GM21717 (cell line): ENCODE results near the gene TPO.
"Not testable (repeated sequence)": the region's sequence is repeated elsewhere in the genome, so short reads cannot be mapped to it uniquely, and the experiment has no call there.

ENCODE experiments used
- ATAC-seq: cut with Tn5 transposase; IDR thresholded peaks from one replicate; pipeline ENCODE4 v1.9.1; 2021; ENCODE audit warnings: mild to moderate bottlenecking, moderate library complexity; ENCODE audit not compliant: unreplicated experiment

The TPO gene

DNA sequence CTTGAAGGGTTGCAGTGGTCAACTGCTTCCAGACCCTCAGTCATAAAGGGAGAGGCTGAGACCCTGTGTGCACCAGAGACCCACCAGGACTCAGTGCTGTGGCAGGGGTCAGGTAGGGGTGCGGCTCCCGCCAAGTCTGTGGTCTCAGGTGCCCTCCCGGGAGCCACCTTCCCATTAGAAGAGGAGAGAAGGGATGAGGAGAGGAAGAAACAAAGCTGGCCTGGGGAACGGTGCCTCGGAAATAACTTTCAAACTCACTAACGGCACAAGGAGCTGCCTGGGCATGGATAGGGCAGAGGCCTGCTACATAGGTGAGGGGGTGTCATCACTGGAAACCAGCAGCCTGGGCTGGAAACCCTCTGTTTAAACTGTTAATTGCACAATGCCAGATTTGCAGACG lies 84.9 kb downstream of the TPO start:
- no peak for ATAC-seq

DNA sequence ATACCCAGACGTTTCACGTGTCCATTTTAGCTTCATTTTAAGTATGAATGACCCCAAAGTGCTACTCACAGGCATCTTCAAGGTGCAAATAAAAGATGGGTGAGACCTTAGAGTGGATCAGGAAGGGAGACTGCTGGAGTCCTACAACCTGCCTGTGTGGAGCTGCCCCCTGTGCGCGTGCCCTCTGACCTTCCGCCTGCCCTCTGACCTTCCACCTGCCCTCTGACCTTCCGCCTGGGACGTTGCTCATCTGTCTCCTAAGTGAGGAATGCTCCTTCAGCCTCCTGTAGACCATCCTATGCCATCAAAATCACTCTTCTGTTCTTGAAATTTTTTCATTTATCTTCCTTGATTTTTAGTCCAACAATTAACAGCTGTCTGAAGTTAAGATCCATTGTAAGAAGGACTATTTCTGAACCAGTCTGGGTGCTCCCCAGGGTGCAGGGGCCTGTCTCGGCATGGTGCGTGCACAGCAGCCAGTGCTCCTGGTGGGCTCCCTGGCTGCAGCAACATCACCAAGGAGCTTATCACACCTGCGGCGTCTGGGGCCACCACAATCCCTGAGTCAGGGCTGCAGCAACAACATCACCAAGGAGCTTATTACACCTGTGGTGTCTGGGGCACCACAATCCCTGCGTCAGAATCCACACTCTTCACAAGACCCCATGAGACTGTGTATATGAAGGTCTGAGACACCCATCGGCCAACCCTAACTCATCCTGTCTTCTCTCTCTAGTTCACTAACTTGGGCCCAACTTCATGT lies 86.0 kb downstream of the TPO start:
- no peak for ATAC-seq

DNA sequence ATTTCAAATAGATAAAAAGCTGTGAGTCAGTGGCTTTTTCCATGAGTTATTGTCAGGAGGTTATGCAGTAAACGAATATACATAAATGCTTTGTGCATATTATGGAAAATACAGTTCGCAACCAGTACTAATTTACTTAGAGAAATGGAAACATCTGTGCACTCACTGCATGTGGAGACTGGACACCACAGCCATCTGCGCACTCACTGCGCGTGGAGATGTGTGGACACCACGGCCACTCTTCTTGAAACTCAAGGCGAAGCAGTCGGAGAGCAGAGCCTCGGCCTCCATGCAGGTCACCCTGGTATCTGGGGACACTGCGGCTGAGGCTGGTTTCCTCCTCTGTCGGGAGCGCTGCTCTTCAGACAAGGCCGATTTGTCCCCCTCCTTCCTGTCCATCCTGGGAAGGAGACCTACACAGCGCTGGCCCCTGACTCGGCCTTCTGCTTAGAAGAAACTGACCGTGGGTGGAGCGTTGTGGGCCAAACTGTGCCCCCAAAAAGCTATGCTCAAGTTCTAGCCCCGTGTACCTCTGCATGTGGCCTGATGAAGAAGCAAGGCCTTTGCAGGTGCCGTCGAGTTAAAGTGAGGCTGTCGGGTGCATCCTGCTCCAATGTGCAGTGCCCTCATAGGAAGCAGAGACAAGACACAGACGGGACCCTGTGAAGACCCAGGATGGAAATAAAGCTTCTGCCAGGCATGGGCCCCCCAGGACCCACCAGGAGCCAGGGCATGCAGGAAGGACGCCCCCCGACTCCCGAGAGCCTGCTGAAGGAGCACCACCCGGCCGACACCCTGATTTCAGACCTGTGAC lies 88.0 kb downstream of the TPO start:
- no peak for ATAC-seq

DNA sequence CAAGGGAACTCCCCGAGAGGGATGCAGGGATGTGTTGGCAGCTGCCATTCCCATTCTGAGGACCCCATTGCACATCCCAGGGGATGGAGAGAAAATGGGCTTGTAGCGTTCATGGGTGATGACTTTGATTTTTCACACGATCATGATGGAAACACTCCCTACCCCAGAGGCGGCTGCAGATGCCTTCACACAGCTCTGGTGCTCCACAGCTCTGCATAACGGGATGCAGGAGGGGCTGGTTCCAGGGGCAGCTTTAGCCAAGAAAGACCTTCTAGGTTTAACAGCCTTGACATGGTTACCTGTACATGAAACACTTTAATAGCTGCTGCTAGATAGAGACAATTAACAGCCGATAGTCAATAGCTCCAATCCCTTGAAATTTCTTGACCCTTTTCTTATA lies 88.7 kb downstream of the TPO start:
- no peak for ATAC-seq

DNA sequence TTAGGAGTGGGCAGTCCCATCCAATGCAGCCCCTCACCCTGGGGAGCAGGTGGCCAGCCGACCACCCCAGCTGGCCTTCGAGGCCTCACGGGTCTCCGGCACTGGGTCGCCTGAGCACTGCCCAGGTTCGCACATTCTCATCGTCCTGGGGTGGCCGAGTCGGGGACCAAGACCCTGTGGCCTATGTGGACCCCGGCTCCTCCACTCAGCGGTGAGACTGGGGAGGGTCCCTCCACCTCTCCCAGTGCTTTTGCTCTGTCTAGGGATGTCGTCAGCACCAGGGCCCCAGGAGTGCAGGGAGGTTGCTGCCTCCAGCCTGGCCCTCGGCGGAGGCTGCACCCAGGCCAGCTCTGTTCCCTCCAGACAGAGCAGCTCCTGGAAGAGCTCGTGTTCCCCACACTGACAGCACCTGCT lies 89.6 kb downstream of the TPO start:
- no peak for ATAC-seq

DNA sequence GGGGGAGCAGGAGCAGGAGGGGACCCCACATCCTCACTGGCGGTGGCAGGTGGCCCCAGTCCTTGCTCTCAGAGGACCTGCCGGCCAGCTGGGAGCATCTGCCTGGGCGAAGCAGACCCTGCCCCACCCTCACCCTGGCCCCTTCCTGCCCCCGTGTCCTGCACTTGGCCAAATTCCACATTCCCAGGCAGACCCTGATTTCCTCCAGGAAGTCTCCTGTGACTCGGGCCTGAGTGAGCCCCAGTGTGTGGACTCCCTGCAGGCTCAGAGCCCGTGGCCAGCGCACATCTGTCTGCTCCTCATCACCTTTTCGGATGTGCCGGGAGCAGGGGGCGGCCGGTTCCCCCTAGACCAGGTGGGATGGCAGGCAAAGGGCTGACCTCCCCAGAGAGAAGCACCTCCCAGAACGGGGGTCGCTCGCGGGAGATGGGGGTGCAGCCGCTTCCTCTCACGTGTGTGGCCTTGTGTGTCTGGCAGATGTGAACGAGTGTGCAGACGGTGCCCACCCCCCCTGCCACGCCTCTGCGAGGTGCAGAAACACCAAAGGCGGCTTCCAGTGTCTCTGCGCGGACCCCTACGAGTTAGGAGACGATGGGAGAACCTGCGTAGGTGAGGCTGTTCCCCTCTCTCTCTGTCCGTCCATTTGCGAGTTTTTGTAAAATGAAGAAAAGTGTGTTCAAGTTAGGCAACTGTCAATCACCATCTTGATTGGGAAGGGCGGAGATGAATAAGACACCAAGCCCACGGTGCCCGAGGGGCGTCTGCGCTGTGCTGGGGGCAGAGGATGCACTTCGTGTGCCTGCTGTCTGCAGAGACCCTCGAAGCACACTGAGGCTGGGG lies 90.4 kb downstream of the TPO start:
- ATAC-seq: no peak

DNA sequence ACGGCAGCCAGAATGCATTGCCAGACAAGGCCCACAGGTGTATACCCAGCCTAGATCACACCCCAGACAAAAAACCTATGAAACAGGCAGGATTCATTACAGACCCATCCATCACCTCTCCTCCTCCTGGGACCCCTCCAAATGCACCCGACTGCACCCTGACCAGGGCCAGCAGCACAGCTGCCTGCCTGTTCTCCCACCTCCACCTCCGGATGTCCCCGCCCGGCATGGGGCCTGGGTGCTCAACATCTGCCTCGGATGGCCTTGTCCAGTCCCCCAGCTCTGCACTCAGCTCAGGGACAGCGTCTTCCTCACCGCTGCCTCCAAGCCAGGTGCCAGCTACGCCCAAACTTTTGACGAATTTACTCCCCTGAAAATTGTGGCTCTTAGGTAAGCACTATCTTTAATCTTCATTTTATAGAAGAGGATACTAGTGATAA lies 91.1 kb downstream of the TPO start:
- ATAC-seq: no peak

DNA sequence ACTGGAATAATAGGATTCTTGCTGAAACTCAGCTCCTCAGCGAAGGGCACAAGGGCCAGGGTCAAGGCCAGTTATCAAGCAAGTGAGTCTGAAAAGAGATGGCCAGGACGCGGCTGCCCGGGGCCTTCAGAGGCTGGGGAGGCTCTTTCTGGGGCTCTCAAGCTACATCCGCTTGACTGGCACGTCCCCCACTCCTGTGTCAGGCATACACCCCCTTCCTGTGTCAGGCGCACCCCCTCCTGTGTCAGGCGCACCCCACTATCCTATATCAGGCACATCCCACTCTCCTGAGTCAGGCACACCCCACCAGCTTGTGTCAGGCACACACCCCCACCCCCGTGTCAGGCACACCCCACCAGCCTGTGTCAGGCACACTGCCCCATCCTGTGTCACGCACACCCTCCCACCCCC lies 91.8 kb downstream of the TPO start:
- ATAC-seq: no peak

DNA sequence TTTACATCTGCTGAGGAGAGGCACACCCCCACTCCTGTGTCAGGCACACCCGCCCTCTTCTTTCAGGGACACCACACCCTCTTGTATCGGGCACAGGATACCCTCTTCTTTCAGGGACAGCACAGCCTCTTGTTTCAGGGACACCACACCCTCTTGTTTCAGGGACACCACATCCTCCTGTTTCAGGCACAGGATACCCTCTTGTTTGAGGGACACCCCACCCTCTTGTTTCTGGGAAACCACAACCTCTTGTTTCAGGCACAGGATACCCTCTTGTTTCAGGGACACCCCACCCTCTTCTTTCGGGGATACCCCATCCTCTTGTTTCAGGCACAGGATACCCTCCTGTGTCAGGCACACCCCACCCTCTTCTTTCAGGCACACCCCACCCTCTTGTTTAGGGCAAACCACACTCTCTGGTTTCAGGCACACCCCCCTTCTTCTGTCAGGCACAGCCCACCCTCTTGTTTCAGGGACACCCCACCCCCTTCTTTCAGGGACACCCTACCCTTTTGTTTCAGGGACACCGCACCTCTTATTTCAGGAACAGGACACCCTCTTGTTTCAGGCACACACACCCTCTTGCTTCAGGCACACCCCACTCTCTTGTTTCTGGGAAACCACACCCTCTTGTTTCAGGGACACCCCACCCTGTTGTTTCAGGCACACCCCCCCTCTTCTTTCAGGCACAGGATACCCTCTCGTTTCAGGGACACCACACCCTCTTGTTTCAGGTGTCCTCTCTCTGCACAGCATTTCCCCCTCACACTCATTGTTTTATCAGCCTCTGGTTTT lies 96.2 kb downstream of the TPO start:
- ATAC-seq: no peak

DNA sequence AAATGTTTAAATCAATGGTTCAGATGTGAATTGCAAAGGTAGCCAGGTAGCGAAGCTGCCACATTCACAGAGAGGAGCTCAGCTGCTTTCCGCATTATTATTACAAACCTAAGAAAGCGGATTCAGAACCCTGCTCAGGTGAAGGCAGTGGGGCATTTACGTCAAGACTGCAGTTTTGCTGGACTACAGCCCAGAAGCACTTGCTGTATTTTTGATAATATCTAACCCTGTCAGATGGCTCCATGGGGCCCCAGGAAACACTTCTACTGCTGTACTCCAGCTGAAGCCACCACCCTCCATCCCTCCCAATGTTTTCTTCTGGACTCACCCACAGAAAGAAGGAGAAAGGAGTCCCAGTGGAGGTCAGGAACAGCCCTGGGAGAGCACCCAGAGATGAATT lies 96.9 kb downstream of the TPO start:
- no peak for ATAC-seq

DNA sequence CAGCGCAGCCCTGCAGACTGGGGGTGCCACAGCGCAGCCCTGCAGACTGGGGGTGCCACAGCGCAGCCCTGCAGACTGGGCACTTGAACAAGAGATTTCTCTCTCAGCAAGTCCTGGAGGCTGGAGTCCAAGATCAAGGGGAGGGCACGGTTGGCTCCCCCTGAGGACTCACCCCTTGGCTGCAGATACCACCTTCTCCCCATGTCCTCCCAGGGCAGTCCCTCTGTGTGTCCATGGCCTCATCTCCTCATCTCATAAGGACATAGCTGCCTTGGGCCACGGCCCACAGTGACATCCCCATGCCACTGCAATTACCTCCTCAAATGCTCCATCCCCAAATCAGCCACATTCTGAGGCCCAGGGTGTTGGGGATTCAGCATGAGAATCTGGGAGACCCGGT lies 98.2 kb downstream of the TPO start:
- ATAC-seq: no peak

DNA sequence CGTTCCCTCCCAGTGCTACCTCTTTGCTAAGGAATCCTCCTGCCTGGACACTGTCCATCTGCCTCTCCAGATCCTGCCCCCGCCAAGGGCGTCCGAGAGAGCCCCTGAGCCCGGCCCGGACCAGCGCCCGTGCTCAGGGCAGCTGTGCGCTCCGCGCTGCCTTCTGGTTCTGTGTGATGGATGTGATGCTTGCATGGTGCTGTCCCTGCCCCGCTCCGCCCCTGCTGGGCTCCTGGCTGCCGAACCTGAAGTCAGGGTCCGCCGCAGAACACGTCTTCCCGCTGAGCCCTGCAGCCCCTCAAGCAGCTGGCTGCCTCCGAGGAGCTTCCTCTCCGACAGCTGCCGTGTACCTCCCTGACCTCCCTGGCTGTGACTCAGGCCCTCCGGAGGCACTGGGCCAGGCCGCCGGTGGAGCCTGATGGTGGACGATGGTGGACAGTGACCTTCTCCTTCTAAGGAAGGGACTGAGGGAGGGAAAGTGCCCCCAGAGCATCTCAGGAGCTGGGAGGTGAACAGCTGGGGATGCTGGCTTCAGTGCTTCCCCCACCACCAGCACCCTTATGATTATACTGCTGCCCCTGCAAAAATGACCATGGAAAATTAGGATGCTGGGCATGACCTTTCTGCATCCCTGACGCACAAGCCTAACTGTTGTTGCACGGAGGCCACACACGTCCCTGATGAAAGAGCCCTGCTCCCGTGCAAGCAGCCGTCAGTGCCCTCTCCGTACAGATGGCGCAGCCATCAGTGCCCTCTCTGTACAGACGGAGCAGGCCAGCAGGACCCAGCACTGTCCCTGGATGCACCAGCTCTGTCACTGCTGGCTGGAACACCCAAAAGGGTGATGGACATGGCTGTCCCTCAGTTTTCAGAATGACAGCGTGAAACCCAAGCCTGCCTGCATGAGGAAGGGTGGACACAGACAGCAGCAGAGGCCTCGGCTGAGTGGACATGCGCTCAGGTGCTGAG lies 99.3 kb downstream of the TPO start:
- no peak for ATAC-seq

DNA sequence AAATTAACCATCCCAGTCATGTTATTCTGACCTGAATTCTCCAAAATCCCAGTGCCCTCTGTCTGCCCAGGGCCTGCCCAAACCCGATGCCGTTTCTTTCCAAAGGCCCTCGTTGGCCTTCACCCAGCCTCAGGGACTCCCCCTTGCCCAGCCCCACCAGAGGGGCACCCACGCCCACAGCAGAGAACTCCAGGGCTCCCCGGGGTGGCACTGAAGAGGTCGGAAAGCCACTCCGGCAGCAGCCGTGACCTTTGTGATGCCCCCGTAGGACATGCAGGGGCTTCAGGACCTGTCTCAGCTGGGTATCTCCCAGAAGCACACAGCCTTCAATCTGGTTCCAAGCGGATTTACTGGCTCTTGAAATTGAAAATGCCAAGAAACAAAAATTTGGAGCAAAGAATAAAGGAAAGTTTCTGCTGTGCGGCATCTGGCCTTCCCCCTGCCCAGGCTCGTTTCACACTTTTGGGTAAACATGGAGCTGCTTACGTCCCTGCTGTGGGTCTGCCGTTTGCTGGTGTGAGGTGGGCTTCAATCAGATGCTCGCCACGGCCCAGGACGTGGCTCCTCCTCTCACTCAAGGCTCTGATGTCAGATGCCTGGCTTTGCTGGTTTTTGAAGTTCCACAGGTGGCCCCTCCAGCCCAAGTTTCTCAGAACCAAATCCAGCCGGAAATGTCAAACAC lies 101.3 kb downstream of the TPO start:
- ATAC-seq: no peak

DNA sequence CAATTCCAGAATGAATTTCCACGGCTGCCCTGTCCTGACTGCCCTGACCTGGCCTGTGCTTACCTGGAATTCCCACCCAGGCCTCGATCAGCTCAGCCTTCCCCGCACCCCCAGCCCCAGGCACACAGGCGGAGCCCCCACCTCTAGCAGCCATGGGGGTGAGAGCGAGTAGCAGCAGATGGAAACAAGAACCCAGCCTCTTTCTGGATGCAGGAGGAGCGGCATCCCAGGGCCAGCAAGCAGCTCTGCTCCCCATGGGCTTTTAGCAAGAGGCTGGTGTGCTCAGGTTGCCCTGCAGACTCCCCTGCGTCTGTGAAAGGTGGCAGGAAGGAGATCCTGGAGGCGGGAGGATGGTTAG lies 101.8 kb downstream of the TPO start:
- ATAC-seq: no peak

DNA sequence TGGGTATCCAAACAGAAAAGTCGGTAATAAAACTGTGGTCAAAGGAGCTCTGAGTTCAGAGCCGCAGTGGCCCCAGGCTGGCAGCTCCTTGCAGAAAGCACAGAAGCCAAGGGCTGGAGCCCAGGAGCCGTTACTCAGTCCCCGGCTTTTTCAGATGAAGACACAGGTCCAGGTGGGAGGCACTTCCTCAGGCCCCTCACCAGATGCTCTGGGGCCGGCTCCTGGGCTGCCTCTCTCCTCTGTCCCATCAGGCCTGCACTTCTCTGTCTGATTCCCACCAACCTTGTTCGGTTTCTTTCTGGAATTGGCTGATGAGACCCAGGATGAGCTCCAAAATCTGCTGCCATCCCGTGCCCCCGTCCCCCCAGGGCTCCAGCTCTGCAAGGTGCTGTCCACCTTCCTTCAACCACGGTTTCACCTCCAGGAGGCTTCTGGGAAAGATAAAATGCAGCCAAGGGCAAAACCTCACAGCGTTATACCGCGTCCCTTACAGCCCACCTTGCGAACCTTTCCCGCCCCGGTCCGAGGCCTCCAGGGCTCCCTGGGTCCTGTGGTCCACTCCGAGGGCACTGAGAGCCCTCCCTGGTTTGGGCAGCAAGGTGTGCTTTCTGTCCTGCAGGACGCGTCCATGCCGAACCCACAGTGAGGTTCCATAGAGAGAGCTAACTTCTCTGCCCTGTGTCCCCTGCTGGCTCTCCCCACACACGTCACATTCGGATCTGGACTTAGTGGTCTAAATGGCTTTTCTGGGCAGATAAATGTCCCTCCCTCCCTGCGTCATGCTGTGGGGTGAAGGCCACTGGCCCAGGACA lies 102.9 kb downstream of the TPO start:
- no peak for ATAC-seq

DNA sequence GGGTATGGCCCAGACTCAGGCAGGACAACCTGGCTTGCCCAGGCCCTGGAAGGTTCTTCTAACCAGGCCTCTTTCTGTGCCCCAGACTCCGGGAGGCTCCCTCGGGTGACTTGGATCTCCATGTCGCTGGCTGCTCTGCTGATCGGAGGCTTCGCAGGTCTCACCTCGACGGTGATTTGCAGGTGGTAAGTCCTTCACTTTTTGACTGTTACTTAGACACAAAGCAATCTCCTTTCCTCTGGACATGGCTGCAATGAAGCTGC lies 103.5 kb downstream of the TPO start:
- ATAC-seq: no peak

DNA sequence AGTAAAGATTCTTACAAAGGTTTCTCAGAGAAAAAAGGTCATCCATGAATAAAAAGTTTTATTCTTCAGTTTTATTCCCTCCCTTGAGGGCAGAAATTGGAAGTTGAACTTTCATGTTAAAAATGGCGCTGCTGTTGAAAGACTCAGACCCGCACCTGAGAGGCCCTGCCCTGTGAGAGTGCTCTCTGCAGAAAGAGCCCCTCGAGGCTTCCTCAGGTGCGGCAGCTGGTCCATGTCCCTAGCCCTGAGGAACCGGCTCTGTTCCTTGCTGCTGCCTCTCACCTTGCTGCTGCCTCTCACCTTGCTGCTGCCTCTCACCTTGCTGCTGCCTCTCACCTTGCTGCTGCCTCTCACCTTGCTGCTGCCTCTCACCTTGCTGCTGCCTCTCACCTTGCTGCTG lies 104.0 kb downstream of the TPO start:
- ATAC-seq: not testable (repeated sequence)

DNA sequence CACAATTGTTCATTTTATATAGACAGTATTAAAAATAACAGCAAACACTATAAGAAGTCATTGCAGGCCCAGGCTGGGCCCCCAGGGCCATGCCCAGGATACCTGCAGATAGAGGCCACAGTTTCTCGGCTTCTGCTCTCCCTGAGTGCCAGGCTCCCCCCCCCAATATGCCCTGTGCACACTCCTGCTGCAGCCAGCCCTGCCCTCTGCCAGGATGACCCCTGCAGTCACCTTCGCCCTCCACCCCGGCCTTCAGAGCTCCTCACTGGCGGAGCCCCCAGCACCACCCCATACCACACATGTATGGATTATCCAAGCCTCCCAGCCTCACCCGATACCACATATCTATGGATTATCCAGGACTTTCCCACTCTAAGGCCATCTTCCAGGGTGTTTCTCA lies 104.5 kb downstream of the TPO start:
- ATAC-seq: no peak
